ENCODE results near the gene SERPINA12. TPM values are rescaled to one million over a fixed set of nuclear protein-coding genes. Genes with fewer than 3 reads are reported as not detected.

Gene SERPINA12
- total RNA-seq, 1 donor from 2014 or later: 8.6 TPM

- no peak for DNase-seq (ENCODE audit: extremely low spot score in 2 of 2)
- TF ChIP-seq, protein P1, sequence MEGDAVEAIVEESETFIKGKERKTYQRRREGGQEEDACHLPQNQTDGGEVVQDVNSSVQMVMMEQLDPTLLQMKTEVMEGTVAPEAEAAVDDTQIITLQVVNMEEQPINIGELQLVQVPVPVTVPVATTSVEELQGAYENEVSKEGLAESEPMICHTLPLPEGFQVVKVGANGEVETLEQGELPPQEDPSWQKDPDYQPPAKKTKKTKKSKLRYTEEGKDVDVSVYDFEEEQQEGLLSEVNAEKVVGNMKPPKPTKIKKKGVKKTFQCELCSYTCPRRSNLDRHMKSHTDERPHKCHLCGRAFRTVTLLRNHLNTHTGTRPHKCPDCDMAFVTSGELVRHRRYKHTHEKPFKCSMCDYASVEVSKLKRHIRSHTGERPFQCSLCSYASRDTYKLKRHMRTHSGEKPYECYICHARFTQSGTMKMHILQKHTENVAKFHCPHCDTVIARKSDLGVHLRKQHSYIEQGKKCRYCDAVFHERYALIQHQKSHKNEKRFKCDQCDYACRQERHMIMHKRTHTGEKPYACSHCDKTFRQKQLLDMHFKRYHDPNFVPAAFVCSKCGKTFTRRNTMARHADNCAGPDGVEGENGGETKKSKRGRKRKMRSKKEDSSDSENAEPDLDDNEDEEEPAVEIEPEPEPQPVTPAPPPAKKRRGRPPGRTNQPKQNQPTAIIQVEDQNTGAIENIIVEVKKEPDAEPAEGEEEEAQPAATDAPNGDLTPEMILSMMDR (IDR thresholded peaks at IDR 0.05): no peak
- no peak for TF ChIP-seq POLR2AphosphoS5 (IDR thresholded peaks at IDR 0.05; ENCODE audit: insufficient read depth in 1 of 2, low read depth in 1 of 2)
- no peak for TF ChIP-seq POLR2A (IDR thresholded peaks at IDR 0.05)
- H3K4me3 ChIP-seq: no peak overlapping the region
- H3K27ac ChIP-seq: no peak overlapping the region
- no peaks in the 10 kb centered on the region for H3K9me3 ChIP-seq
- no peaks in the 10 kb centered on the region for H3K4me1 ChIP-seq
- H3K27me3 ChIP-seq: no peaks in the 10 kb centered on the region
- H3K36me3 ChIP-seq: no peaks in the 10 kb centered on the region
- intact Hi-C loops (cut with DNase I): no loop called here
These were observed 30.8 kb downstream of the SERPINA12 start for GRCh38 chr14:94478420-94478819.

DNA sequence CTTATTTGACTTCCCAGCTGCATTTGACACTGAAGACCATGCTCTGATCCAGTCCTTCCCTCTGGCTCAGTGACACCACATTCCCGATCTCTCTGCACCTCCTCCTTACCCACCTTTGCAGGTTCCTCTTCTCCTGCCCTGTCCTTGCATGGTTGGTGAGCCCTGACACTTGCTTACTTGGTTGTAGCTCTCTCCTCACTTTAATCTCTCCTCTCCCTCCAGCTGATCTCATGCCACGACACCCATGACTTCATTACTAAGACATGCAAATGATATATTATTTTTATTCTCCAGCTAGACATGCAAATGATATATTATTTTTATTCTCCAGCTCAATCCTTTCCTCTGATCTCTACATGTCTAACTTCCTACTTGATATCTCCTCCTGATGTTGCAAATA is 33.2 kb downstream of the SERPINA12 start, which contains the start of gene SERPINA9:
Gene SERPINA9, minus strand, starts transcription at position 175 of the 400 bp plus-strand sequence. CDS start 6,357 bp downstream, outside the sequence.
- Histone ChIP-seq H3K36me3 (no peaks in the 10 kb centered on the region), H3K4me3 (no peak within 1 kb of the TSS), H3K9me3 (no peaks in the 10 kb centered on the region), H3K4me1 (no peaks in the 10 kb centered on the region), H3K27ac (no peak within 1 kb of the TSS), H3K27me3 (no peaks in the 10 kb centered on the region)
- DNase-seq (ENCODE audit: extremely low spot score in 2 of 2): no peak
- intact Hi-C loops (cut with DNase I): no loop called here
- no peak for TF ChIP-seq POLR2AphosphoS5 (IDR thresholded peaks at IDR 0.05; ENCODE audit: insufficient read depth in 1 of 2, low read depth in 1 of 2)
- TF ChIP-seq, protein P1 (IDR thresholded peaks at IDR 0.05): no peak
- no peak for TF ChIP-seq POLR2A (IDR thresholded peaks at IDR 0.05)

GRCh38 chr14:94474581-94475031 is 34.7 kb downstream of the SERPINA12 start:
- intact Hi-C loops (cut with DNase I): no loop called here
- Histone ChIP-seq H3K27me3 (no peaks in the 10 kb centered on the region), H3K27ac (no peak overlapping the region), H3K4me3 (no peak overlapping the region), H3K36me3 (no peaks in the 10 kb centered on the region), H3K9me3 (no peaks in the 10 kb centered on the region), H3K4me1 (no peaks in the 10 kb centered on the region)
- TF ChIP-seq POLR2A (IDR thresholded peaks at IDR 0.05): no peak
- no peak for TF ChIP-seq POLR2AphosphoS5 (IDR thresholded peaks at IDR 0.05; ENCODE audit: insufficient read depth in 1 of 2, low read depth in 1 of 2)
- TF ChIP-seq, protein P1 (IDR thresholded peaks at IDR 0.05): no peak
- no peak for DNase-seq (ENCODE audit: extremely low spot score in 2 of 2)

- intact Hi-C loops (cut with DNase I): no loop called here
These were observed 35.4 kb downstream of the SERPINA12 start for GRCh38 chr14:94473666-94474410.

More at GRCh38 chr14:94473666-94474410, 35.4 kb downstream of the SERPINA12 start:
- no peaks in the 10 kb centered on the region for H3K36me3 ChIP-seq
- no peaks in the 10 kb centered on the region for H3K4me1 ChIP-seq
- TF ChIP-seq POLR2A (IDR thresholded peaks at IDR 0.05): no peak
- TF ChIP-seq, protein P1 (IDR thresholded peaks at IDR 0.05): no peak
- no peak for TF ChIP-seq POLR2AphosphoS5 (IDR thresholded peaks at IDR 0.05; ENCODE audit: insufficient read depth in 1 of 2, low read depth in 1 of 2)
- no peak overlapping the region for H3K4me3 ChIP-seq
- H3K9me3 ChIP-seq: no peaks in the 10 kb centered on the region
- no peak overlapping the region for H3K27ac ChIP-seq
- DNase-seq (ENCODE audit: extremely low spot score in 2 of 2): peak; percentile 9 to 54
- no peaks in the 10 kb centered on the region for H3K27me3 ChIP-seq

Data from vagina (tissue), 2 donors.